Cardiac muscle cell (in vitro differentiated cells and primary cell): ENCODE results near the gene CDC42EP3. TPM values are rescaled to one million over a fixed set of nuclear protein-coding genes. Genes with fewer than 3 reads are reported as not detected.
A peak's percentile ranks its signal among the peaks of the same experiment; 100 is the strongest.

Experiments used
- DNase-seq, 2 donors: peaks; one replicate each; pipeline versions ENCODE4 v3.0.0 to v3.0.0-alpha.2; 2010 to 2017; ENCODE audit warnings: low read depth in 1 of 2, low spot score in 1 of 2
- H3K27ac ChIP-seq: fragments of 200-600 bp; sonication (generic); 2 replicates; pipeline ENCODE4 v1.5.1; 2016
- H3K27me3 ChIP-seq: fragments of 200-600 bp; sonication (generic); 2 replicates; pipeline ENCODE4 v1.6.0; 2016; ENCODE audit warnings: control low read depth
- H3K36me3 ChIP-seq: fragments of 200-600 bp; sonication (generic); 2 replicates; pipeline ENCODE4 v1.5.1; 2016; ENCODE audit warnings: control low read depth
- H3K4me1 ChIP-seq: fragments of 200-600 bp; sonication (generic); 2 replicates; pipeline ENCODE4 v1.8.1; 2017; ENCODE audit warnings: low read depth, mild to moderate bottlenecking, mixed run types
- H3K4me3 ChIP-seq: fragments of 200-600 bp; sonication (generic); 2 replicates; pipeline ENCODE4 v1.5.1; 2016; ENCODE audit warnings: mild to moderate bottlenecking
- H3K9me3 ChIP-seq: fragments of 200-600 bp; sonication (generic); 2 replicates; pipeline ENCODE4 v1.5.1; 2017; ENCODE audit warnings: low read depth, mild to moderate bottlenecking, control low read depth
- polyA plus RNA-seq: library from polyadenylated mRNA; unstranded; fragments of >200 nt; fragmentation: Nextera tagmentation; extraction: Ambion mirVana; gene quantifications from 2 replicates; pipeline ENCODE4 v1.2.1, GENCODE V29; 2016
- total RNA-seq: library from RNA; depleted of rRNA; stranded (reverse); fragments of >200 nt; gene quantifications from 2 replicates; pipeline ENCODE4 v1.2.3, GENCODE V29; 2016
- TF ChIP-seq, protein P1 (sequence below): IDR thresholded peaks from 2 replicates; pipeline ENCODE4 v1.5.1; 2012; ENCODE audit warnings: low read depth, mild to moderate bottlenecking, low read length

The CDC42EP3 gene
- total and polyA plus RNA-seq, 2 experiments from 2014 or later = 36.2 to 56.7 TPM

GRCh38 chr2:37674946-37675345, 3.5 kb upstream of the CDC42EP3 start:
- Histone ChIP-seq H3K36me3 (no peaks in the 10 kb centered on the region), H3K27me3 (peaks cover 3% of the 10 kb centered on the region), H3K4me3 (no peak overlapping the region), H3K27ac (no peak overlapping the region), H3K4me1 (no peaks in the 10 kb centered on the region), H3K9me3 (no peaks in the 10 kb centered on the region)
- TF ChIP-seq, protein P1, sequence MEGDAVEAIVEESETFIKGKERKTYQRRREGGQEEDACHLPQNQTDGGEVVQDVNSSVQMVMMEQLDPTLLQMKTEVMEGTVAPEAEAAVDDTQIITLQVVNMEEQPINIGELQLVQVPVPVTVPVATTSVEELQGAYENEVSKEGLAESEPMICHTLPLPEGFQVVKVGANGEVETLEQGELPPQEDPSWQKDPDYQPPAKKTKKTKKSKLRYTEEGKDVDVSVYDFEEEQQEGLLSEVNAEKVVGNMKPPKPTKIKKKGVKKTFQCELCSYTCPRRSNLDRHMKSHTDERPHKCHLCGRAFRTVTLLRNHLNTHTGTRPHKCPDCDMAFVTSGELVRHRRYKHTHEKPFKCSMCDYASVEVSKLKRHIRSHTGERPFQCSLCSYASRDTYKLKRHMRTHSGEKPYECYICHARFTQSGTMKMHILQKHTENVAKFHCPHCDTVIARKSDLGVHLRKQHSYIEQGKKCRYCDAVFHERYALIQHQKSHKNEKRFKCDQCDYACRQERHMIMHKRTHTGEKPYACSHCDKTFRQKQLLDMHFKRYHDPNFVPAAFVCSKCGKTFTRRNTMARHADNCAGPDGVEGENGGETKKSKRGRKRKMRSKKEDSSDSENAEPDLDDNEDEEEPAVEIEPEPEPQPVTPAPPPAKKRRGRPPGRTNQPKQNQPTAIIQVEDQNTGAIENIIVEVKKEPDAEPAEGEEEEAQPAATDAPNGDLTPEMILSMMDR = no peak
- no peak for DNase-seq

- peak overlapping the region; percentile 90 for H3K4me3 ChIP-seq
- peaks cover 20% of the 10 kb centered on the region for H3K4me1 ChIP-seq
- peaks cover 3% of the 10 kb centered on the region for H3K27me3 ChIP-seq
- H3K9me3 ChIP-seq = no peaks in the 10 kb centered on the region
- peak overlapping the region; percentile 94 for H3K27ac ChIP-seq
- no peak for DNase-seq
- H3K36me3 ChIP-seq = no peaks in the 10 kb centered on the region
- TF ChIP-seq, protein P1 = no peak
Observed at GRCh38 chr2:37672870-37673184, 1.4 kb upstream of the CDC42EP3 start.

DNA sequence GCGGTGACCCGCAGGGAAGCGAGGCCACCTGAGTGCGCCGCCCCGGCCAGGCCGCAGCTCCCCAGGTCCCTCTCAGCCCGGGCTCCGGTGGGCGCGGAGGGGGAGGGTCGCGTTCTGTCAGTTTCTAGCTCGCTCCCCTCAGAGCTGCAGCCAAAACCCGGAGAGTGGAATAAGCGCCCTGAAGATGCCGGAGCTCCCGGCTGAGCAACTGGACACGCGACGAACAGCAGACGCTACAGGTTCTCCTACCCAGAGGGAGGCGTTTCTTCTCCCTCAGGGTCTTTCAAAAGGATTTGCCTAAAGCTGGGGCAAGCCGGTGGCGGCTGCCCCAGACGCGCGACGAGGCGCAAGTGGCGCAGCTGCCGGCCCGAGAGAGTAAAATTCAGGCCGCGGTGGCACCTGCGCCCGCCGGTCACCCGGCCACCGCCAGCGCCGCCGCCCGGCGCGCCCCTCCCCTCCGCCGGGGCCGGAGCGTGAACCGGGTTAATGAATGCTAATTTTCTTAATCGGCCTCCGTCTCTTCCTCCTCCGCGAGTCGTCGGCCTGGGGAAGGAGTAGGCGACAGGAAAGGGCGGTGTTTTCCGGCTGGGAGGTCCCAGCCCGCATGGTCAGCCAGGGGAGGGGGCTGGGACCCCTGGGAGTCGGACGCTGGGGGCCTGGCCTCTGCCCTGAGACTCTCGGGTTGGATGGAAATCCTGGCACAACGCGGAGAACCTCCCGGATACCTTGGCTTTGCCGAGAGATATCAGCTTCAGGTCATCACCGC, 845 bp upstream of the CDC42EP3 start:
- Histone ChIP-seq H3K4me1 (peaks cover 20% of the 10 kb centered on the region), H3K4me3 (peak overlapping the region; percentile 90), H3K27me3 (peaks cover 3% of the 10 kb centered on the region), H3K36me3 (no peaks in the 10 kb centered on the region), H3K27ac (peak overlapping the region; percentile 94), H3K9me3 (no peaks in the 10 kb centered on the region)
- peak; percentile 84 to 95 for DNase-seq
- TF ChIP-seq, protein P1 = no peak

GRCh38 chr2:37671816-37672103, 318 bp upstream of the CDC42EP3 start:
- Histone ChIP-seq H3K27ac (peak overlapping the region; percentile 94), H3K4me3 (peak overlapping the region; percentile 90), H3K4me1 (peaks cover 23% of the 10 kb centered on the region), H3K9me3 (no peaks in the 10 kb centered on the region), H3K27me3 (peaks cover 3% of the 10 kb centered on the region), H3K36me3 (no peaks in the 10 kb centered on the region)
- DNase-seq = no peak
- TF ChIP-seq, protein P1 = no peak

DNA sequence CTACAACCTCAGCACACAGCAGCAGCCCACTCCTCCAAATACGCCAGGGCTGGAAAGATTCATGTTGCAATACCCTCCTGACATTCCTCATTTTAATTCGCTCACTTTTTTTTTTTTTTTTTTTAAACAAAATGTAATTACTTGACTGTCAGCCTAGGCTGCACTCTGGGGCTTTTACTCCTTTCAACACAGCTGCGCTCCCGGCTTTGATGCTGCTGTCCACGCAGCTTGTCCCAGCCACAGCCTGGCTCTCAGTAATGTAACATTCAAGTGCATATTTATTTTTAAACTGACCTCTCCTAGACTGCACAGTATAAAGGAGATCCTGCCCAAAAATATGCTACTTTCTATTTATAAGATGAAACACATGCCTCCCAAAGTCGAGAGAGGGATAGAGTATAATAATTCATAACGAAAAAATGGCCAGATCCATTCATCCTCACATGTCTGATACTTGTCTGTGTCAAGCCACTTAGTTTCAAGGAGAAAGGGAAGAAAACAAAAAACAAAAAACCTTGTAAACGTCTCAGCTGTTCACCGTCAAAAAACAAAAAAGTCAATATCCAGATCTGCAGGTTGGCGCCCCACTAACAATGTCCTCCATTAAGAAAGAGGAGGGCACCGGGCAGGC, 949 bp downstream of the CDC42EP3 start:
- H3K4me1 ChIP-seq = peaks cover 34% of the 10 kb centered on the region
- no peaks in the 10 kb centered on the region for H3K9me3 ChIP-seq
- DNase-seq = peak; percentile 34 to 77
- H3K27ac ChIP-seq = peak overlapping the region; percentile 94
- TF ChIP-seq, protein P1 = no peak
- H3K27me3 ChIP-seq = peaks cover 3% of the 10 kb centered on the region
- no peaks in the 10 kb centered on the region for H3K36me3 ChIP-seq
- peak overlapping the region; percentile 90 for H3K4me3 ChIP-seq
